H9 (cell line): Measurements from ENCODE around the gene PARD3. TPM values are rescaled to one million over a fixed set of nuclear protein-coding genes. Genes with fewer than 3 reads are reported as not detected.
A peak's percentile ranks its signal among the peaks of the same experiment; 100 is the strongest.

ENCODE experiments used
- DNase-seq: peaks from one replicate; pipeline ENCODE4 v3.0.0-alpha.2; 2017
- H2AFZ ChIP-seq: one replicate; pipeline ENCODE4 v1.6.1; 2013; ENCODE audit warnings: mild to moderate bottlenecking, low read length, control low read depth, moderate library complexity
- H2AK5ac ChIP-seq: 2 replicates; pipeline ENCODE4 v1.6.1; 2013; ENCODE audit warnings: low read length, control low read depth, mixed read lengths; ENCODE audit not compliant: insufficient read length
- H2BK120ac ChIP-seq: one replicate; pipeline ENCODE4 v1.6.1; 2013; ENCODE audit warnings: low read depth, mild to moderate bottlenecking, low read length, control low read depth, inconsistent platforms; ENCODE audit not compliant: poor library complexity, severe bottlenecking
- H2BK12ac ChIP-seq: 2 replicates; pipeline ENCODE4 v1.6.1; 2013; ENCODE audit warnings: low read length, control low read depth, mixed read lengths, low read depth; ENCODE audit not compliant: insufficient read length
- H2BK15ac ChIP-seq: 2 replicates; pipeline ENCODE4 v1.6.1; 2013; ENCODE audit warnings: low read depth, low read length, control low read depth
- H2BK20ac ChIP-seq: one replicate; pipeline ENCODE4 v1.6.1; 2013; ENCODE audit warnings: low read depth, mild to moderate bottlenecking, low read length, control low read depth, inconsistent platforms; ENCODE audit not compliant: poor library complexity, severe bottlenecking
- H2BK5ac ChIP-seq: 2 replicates; pipeline ENCODE4 v1.6.1; 2013; ENCODE audit warnings: low read length, control low read depth, mixed read lengths; ENCODE audit not compliant: insufficient read length
- H3K14ac ChIP-seq: 2 replicates; pipeline ENCODE4 v1.6.1; 2013; ENCODE audit warnings: low read length, control low read depth; ENCODE audit not compliant: insufficient read depth
- H3K18ac ChIP-seq: 2 replicates; pipeline ENCODE4 v1.6.1; 2013; ENCODE audit warnings: low read depth, mild to moderate bottlenecking, mixed read lengths, low read length, control low read depth; ENCODE audit not compliant: insufficient read length
- H3K23ac ChIP-seq: 2 replicates; pipeline ENCODE4 v1.6.1; 2013; ENCODE audit warnings: low read length, control low read depth, mixed read lengths, low read depth; ENCODE audit not compliant: insufficient read length
- H3K23me2 ChIP-seq: 2 replicates; pipeline ENCODE4 v1.6.1; 2013; ENCODE audit warnings: low read depth, mild to moderate bottlenecking, mixed read lengths, low read length, control low read depth; ENCODE audit not compliant: insufficient read length, poor library complexity, severe bottlenecking
- H3K27ac ChIP-seq: 2 replicates; pipeline ENCODE4 v1.5.1; 2013; ENCODE audit warnings: low read length, control low read depth, mixed read lengths, low read depth; ENCODE audit not compliant: insufficient read length
- H3K27me3 ChIP-seq: 2 replicates; pipeline ENCODE4 v1.6.1; 2013; ENCODE audit warnings: low read length, control low read depth, inconsistent platforms; ENCODE audit not compliant: insufficient read depth
- H3K4ac ChIP-seq: 2 replicates; pipeline ENCODE4 v1.6.1; 2013; ENCODE audit warnings: low read depth, mild to moderate bottlenecking, control low read depth, inconsistent platforms, low read length, moderate library complexity
- H3K4me1 ChIP-seq: 2 replicates; pipeline ENCODE4 v1.6.1; 2013; ENCODE audit warnings: low read length, control low read depth, inconsistent platforms; ENCODE audit not compliant: insufficient read depth
- H3K4me2 ChIP-seq: 2 replicates; pipeline ENCODE4 v1.6.1; 2013; ENCODE audit warnings: low read length, control low read depth, mixed read lengths; ENCODE audit not compliant: insufficient read length, insufficient read depth
- H3K56ac ChIP-seq: 2 replicates; pipeline ENCODE4 v1.6.1; 2013; ENCODE audit warnings: low read depth, mild to moderate bottlenecking, mixed read lengths, low read length, control low read depth; ENCODE audit not compliant: insufficient read length
- H3K79me1 ChIP-seq: 2 replicates; pipeline ENCODE4 v1.6.1; 2013; ENCODE audit warnings: low read depth, mild to moderate bottlenecking, moderate library complexity, low read length, control low read depth, inconsistent platforms; ENCODE audit not compliant: insufficient read depth, poor library complexity, severe bottlenecking
- H3K79me2 ChIP-seq: 2 replicates; pipeline ENCODE4 v1.6.1; 2013; ENCODE audit warnings: low read length, control low read depth, inconsistent platforms; ENCODE audit not compliant: insufficient read depth
- H3K9ac ChIP-seq: 2 replicates; pipeline ENCODE4 v1.6.1; 2013; ENCODE audit warnings: low read length, control low read depth, mixed read lengths; ENCODE audit not compliant: insufficient read length; ENCODE audit errors: extremely low read depth
- H3K9me3 ChIP-seq: one replicate; pipeline ENCODE4 v1.6.1; 2013; ENCODE audit warnings: low read depth, low read length, inconsistent platforms; ENCODE audit not compliant: control insufficient read depth
- H3T11ph ChIP-seq: one replicate; pipeline ENCODE4 v1.6.1; 2013; ENCODE audit warnings: mild to moderate bottlenecking, low read length, control low read depth, inconsistent platforms
- H4K20me1 ChIP-seq: one replicate; pipeline ENCODE4 v1.6.1; 2013; ENCODE audit not compliant: control insufficient read depth, insufficient read length, insufficient read depth
- H4K5ac ChIP-seq: 2 replicates; pipeline ENCODE4 v1.6.1; 2013; ENCODE audit warnings: low read depth, mild to moderate bottlenecking, mixed read lengths, low read length, control low read depth; ENCODE audit not compliant: insufficient read length
- H4K8ac ChIP-seq: replicated peaks from 2 replicates; pipeline ENCODE4 v1.6.1; 2013; ENCODE audit warnings: low read length, control low read depth, mixed read lengths, low read depth; ENCODE audit not compliant: insufficient read length
- H4K91ac ChIP-seq: 2 replicates; pipeline ENCODE4 v1.6.1; 2013; ENCODE audit warnings: low read depth, mild to moderate bottlenecking, moderate library complexity, mixed read lengths, low read length, control low read depth; ENCODE audit not compliant: insufficient read length
- H3K27ac Mint-ChIP-seq, 3 experiments: 2 replicates in 2 of 3; 3 replicates in 1 of 3; pipeline ENCODE4 v1.8.0; 2020 to 2021; ENCODE audit warnings: mixed read lengths in 3 of 3, mild to moderate bottlenecking in 1 of 3, moderate library complexity in 1 of 3
- H3K27me3 Mint-ChIP-seq: 2 replicates; pipeline ENCODE4 v1.8.0; 2021; ENCODE audit warnings: low read depth, mild to moderate bottlenecking, moderate library complexity, mixed read lengths
- H3K36me3 Mint-ChIP-seq, 3 experiments: 2 replicates in 2 of 3; 3 replicates in 1 of 3; pipeline ENCODE4 v1.8.0; 2020 to 2021; ENCODE audit warnings: low read depth in 3 of 3, mixed read lengths in 3 of 3; ENCODE audit not compliant: insufficient read depth in 1 of 3
- H3K4me1 Mint-ChIP-seq, 2 experiments: 2 replicates each; pipeline ENCODE4 v1.8.0; 2020; ENCODE audit warnings: mixed read lengths in 2 of 2
- H3K4me3 Mint-ChIP-seq, 2 experiments: 2 replicates in 1 of 2; 3 replicates in 1 of 2; pipeline ENCODE4 v1.8.0; 2020 to 2021; ENCODE audit warnings: mild to moderate bottlenecking in 2 of 2, mixed read lengths in 2 of 2, moderate library complexity in 1 of 2
- H3K9me3 Mint-ChIP-seq, 2 experiments: 2 replicates in 1 of 2; 3 replicates in 1 of 2; pipeline ENCODE4 v1.8.0; 2020; ENCODE audit warnings: mild to moderate bottlenecking in 2 of 2, mixed read lengths in 2 of 2, moderate library complexity in 1 of 2
- WGBS: extraction: QIAGEN DNeasy Blood & Tissue Kit; methylation state at CpG from one replicate; pipeline ENCODE4 v1.1.7; 2013; ENCODE audit warnings: missing lambda C conversion rate, low lambda C conversion rate, mixed read lengths; ENCODE audit not compliant: insufficient read length; ENCODE audit errors: extremely low coverage; 5-methylcytosine and 5-hydroxymethylcytosine counted together
- total RNA-seq: library from RNA; stranded (reverse); gene quantifications from 2 replicates; pipeline ENCODE4 v1.2.1, GENCODE V29; 2021
- TF ChIP-seq, protein P1 (sequence below): fragments of 200-600 bp; sonication (generic); conservative IDR thresholded peaks from 3 replicates; pipeline ENCODE4 v1.8.0; 2021; ENCODE audit warnings: antibody characterized with exemption, mild to moderate bottlenecking

Gene PARD3
- total RNA-seq, 1 experiment from 2014 or later: 44.7 TPM

DNA sequence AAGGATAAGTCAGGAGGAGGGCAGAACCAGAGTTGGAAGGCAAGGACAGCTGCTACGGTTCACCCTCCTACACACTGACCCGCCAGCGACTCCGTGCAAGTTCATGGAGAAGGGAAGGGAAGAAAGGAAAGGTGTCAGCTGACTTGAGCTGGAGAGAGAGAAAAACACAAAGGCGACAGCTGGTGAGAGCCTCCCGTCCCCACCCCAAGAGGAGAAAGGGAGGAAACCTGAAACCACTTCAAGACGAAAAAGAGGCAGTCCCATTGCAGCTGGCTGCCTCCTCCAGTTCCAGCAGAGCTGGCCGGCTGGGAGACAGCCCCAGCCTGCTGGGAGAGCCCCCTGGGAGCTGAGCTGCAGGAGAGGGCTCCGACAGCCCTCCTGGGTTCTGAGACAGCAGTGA lies 75.2 kb downstream of the PARD3 start:
- Histone ChIP-seq H4K5ac (no peak overlapping the region), H3K27ac (no peak overlapping the region), H4K91ac (no peak overlapping the region), H3K79me2 (peaks cover 28% of the 10 kb centered on the region; the same call in 1 of the 2 replicates), H2AK5ac (no peak overlapping the region), H4K8ac (no peak overlapping the region), H3K23me2 (no peaks in the 10 kb centered on the region), H2BK12ac (no peak overlapping the region), H3K23ac (no peak overlapping the region), H3K9ac (no peak overlapping the region), H2BK120ac (no peak overlapping the region), H3K79me1 (peaks cover 15% of the 10 kb centered on the region), H2BK5ac (no peak overlapping the region), H3K56ac (no peak overlapping the region), H3K18ac (no peak overlapping the region), H2BK20ac (no peak overlapping the region), H3K9me3 (no peaks in the 10 kb centered on the region), H4K20me1 (no peaks in the 10 kb centered on the region), H3K14ac (no peak overlapping the region), H3T11ph (no peak overlapping the region), H2AFZ (no peak overlapping the region), H3K4me2 (peak overlapping the region; percentile 22), H3K27me3 (no peaks in the 10 kb centered on the region; the same call in 1 of the 2 replicates), H3K4me1 (peaks cover 13% of the 10 kb centered on the region), H2BK15ac (no peak overlapping the region), H3K4ac (no peak overlapping the region)
- H3K27ac Mint-ChIP-seq: peak overlapping the region; percentile 91 to 95 (median 95); a peak in 6 of 7 replicates
- no peaks in the 10 kb centered on the region; a peak in 1 of 5 replicates for H3K9me3 Mint-ChIP-seq
- peak overlapping the region; percentile 45 to 75 for H3K4me3 Mint-ChIP-seq
- TF ChIP-seq, protein P1, sequence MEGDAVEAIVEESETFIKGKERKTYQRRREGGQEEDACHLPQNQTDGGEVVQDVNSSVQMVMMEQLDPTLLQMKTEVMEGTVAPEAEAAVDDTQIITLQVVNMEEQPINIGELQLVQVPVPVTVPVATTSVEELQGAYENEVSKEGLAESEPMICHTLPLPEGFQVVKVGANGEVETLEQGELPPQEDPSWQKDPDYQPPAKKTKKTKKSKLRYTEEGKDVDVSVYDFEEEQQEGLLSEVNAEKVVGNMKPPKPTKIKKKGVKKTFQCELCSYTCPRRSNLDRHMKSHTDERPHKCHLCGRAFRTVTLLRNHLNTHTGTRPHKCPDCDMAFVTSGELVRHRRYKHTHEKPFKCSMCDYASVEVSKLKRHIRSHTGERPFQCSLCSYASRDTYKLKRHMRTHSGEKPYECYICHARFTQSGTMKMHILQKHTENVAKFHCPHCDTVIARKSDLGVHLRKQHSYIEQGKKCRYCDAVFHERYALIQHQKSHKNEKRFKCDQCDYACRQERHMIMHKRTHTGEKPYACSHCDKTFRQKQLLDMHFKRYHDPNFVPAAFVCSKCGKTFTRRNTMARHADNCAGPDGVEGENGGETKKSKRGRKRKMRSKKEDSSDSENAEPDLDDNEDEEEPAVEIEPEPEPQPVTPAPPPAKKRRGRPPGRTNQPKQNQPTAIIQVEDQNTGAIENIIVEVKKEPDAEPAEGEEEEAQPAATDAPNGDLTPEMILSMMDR: no peak
- no peaks in the 10 kb centered on the region for H3K36me3 Mint-ChIP-seq
- DNase-seq: peak; percentile 92
- H3K27me3 Mint-ChIP-seq: no peaks in the 10 kb centered on the region
- no CpG with 5 or more reads among the region's 9 CpGs for WGBS
- H3K4me1 Mint-ChIP-seq: peaks cover 58% of the 10 kb centered on the region in 2 experiments
